OCI-LY1 (cell line): ENCODE measurements around the gene FAM47E.

Experiments
- H2AFZ ChIP-seq: fragments of 200-600 bp; sonication (generic), shearing (Covaris generic); 2 replicates; pipeline ENCODE4 v1.6.0; 2014; ENCODE audit warnings: antibody characterized with exemption, mild to moderate bottlenecking, low read length
- H3F3A ChIP-seq: fragments of 200-600 bp; sonication (generic), shearing (Covaris generic); 2 replicates; pipeline ENCODE4 v1.6.0; 2014; ENCODE audit warnings: mild to moderate bottlenecking, antibody characterized with exemption, low read length, moderate library complexity; ENCODE audit not compliant: insufficient read depth
- H3K27ac ChIP-seq: fragments of 200-600 bp; sonication (generic); 2 replicates; pipeline ENCODE4 v1.5.1; 2014; ENCODE audit warnings: low read length, mixed run types, mild to moderate bottlenecking, low read depth; ENCODE audit not compliant: poor library complexity, severe bottlenecking
- H3K27me3 ChIP-seq: fragments of 200-600 bp; sonication (generic); 2 replicates; pipeline ENCODE4 v1.6.0; 2014; ENCODE audit warnings: antibody characterized with exemption, mild to moderate bottlenecking, low read length, moderate library complexity; ENCODE audit not compliant: insufficient read depth
- H3K36me3 ChIP-seq: fragments of 200-600 bp; sonication (generic); 2 replicates; pipeline ENCODE4 v1.6.1; 2014; ENCODE audit warnings: mild to moderate bottlenecking, antibody characterized with exemption, low read length, moderate library complexity, mixed read lengths; ENCODE audit not compliant: insufficient read depth
- H3K4me1 ChIP-seq: fragments of 200-600 bp; sonication (generic); 2 replicates; pipeline ENCODE4 v1.5.1; 2014; ENCODE audit warnings: mild to moderate bottlenecking, low read length, moderate library complexity; ENCODE audit not compliant: insufficient read depth, severe bottlenecking
- H3K4me2 ChIP-seq: fragments of 200-600 bp; sonication (generic), shearing (Covaris generic); 2 replicates; pipeline ENCODE4 v1.6.1; 2014; ENCODE audit warnings: low read length
- H3K4me3 ChIP-seq: fragments of 200-600 bp; sonication (generic); 2 replicates; pipeline ENCODE4 v1.5.1; 2014; ENCODE audit warnings: low read length, low read depth, mild to moderate bottlenecking, mixed read lengths; ENCODE audit not compliant: poor library complexity, severe bottlenecking
- H3K79me2 ChIP-seq: fragments of 200-600 bp; shearing (Covaris generic); 2 replicates; pipeline ENCODE4 v1.6.1; 2016; ENCODE audit warnings: mixed run types, low read length, mixed read lengths; ENCODE audit not compliant: insufficient read depth
- H3K9ac ChIP-seq: fragments of 200-600 bp; sonication (generic), shearing (Covaris generic); 2 replicates; pipeline ENCODE4 v1.6.1; 2014; ENCODE audit warnings: mild to moderate bottlenecking, low read length, mixed read lengths
- H3K9me2 ChIP-seq: fragments of 200-600 bp; sonication (generic), shearing (Covaris generic); 2 replicates; pipeline ENCODE4 v1.6.1; 2014; ENCODE audit warnings: low read depth, mild to moderate bottlenecking, low read length, mixed read lengths
- H3K9me3 ChIP-seq: fragments of 200-600 bp; shearing (Covaris generic); 2 replicates; pipeline ENCODE4 v1.6.1; 2014; ENCODE audit warnings: low read length, mixed read lengths
- H4K20me1 ChIP-seq: fragments of 200-600 bp; sonication (generic), shearing (Covaris generic); 2 replicates; pipeline ENCODE4 v1.6.0; 2016; ENCODE audit warnings: mild to moderate bottlenecking, low read length; ENCODE audit not compliant: insufficient read depth
- CTCF ChIP-seq: fragments of 200-600 bp; sonication (generic), shearing (Covaris generic); IDR thresholded peaks from 2 replicates; pipeline ENCODE4 v1.5.1; 2017; ENCODE audit warnings: mild to moderate bottlenecking, antibody characterized with exemption, low read length, moderate library complexity, mixed read lengths
- EZH2 ChIP-seq: fragments of 200-600 bp; sonication (generic), shearing (Covaris generic); IDR thresholded peaks from 2 replicates; pipeline ENCODE4 v1.8.0; 2017; ENCODE audit warnings: borderline replicate concordance, mixed run types, mild to moderate bottlenecking, antibody characterized with exemption, low read length, moderate library complexity, mixed read lengths

Gene FAM47E

GRCh38 chr4:76246852-76247251 lies 4.7 kb upstream of the FAM47E start:
- H3K36me3 ChIP-seq: no peaks in the 10 kb centered on the region
- H3F3A ChIP-seq: no peaks in the 10 kb centered on the region
- no peak for TF ChIP-seq EZH2
- no peak for TF ChIP-seq CTCF
- no peak overlapping the region for H3K27ac ChIP-seq
- no peak overlapping the region for H2AFZ ChIP-seq
- H3K9ac ChIP-seq: no peak overlapping the region
- no peaks in the 10 kb centered on the region for H3K9me3 ChIP-seq
- H3K27me3 ChIP-seq: no peaks in the 10 kb centered on the region
- no peaks in the 10 kb centered on the region for H3K79me2 ChIP-seq
- H3K9me2 ChIP-seq: no peaks in the 10 kb centered on the region
- no peak overlapping the region for H3K4me3 ChIP-seq
- H3K4me2 ChIP-seq: no peak overlapping the region
- H4K20me1 ChIP-seq: no peaks in the 10 kb centered on the region
- H3K4me1 ChIP-seq: no peaks in the 10 kb centered on the region

GRCh38 chr4:76250962-76251361 lies 559 bp upstream of the FAM47E start:
- H3K9ac ChIP-seq: no peak overlapping the region
- TF ChIP-seq EZH2: no peak
- TF ChIP-seq CTCF: no peak
- no peaks in the 10 kb centered on the region for H3K36me3 ChIP-seq
- no peaks in the 10 kb centered on the region for H3K9me2 ChIP-seq
- no peak overlapping the region for H2AFZ ChIP-seq
- H3F3A ChIP-seq: no peaks in the 10 kb centered on the region
- no peak overlapping the region for H3K27ac ChIP-seq
- no peaks in the 10 kb centered on the region for H3K79me2 ChIP-seq
- no peaks in the 10 kb centered on the region for H4K20me1 ChIP-seq
- no peaks in the 10 kb centered on the region for H3K27me3 ChIP-seq
- H3K4me1 ChIP-seq: no peaks in the 10 kb centered on the region
- H3K4me2 ChIP-seq: no peak overlapping the region
- no peaks in the 10 kb centered on the region for H3K9me3 ChIP-seq
- H3K4me3 ChIP-seq: no peak overlapping the region

GRCh38 chr4:76252271-76252653 lies 741 bp downstream of the FAM47E start:
- TF ChIP-seq EZH2 (no peak), CTCF (no peak)

More at GRCh38 chr4:76252271-76252653, 741 bp downstream of the FAM47E start:
- no peaks in the 10 kb centered on the region for H4K20me1 ChIP-seq
- H3K9me3 ChIP-seq: no peaks in the 10 kb centered on the region
- H3K9ac ChIP-seq: no peak overlapping the region
- H3K27me3 ChIP-seq: no peaks in the 10 kb centered on the region
- no peak overlapping the region for H2AFZ ChIP-seq
- H3K79me2 ChIP-seq: no peaks in the 10 kb centered on the region
- H3K27ac ChIP-seq: no peak overlapping the region
- no peaks in the 10 kb centered on the region for H3K4me1 ChIP-seq
- H3K9me2 ChIP-seq: no peaks in the 10 kb centered on the region
- H3K36me3 ChIP-seq: no peaks in the 10 kb centered on the region
- no peak overlapping the region for H3K4me2 ChIP-seq
- no peak overlapping the region for H3K4me3 ChIP-seq
- no peaks in the 10 kb centered on the region for H3F3A ChIP-seq
